H1 (cell line): Measurements from ENCODE around the gene ARMH1. TPM values are rescaled to one million over a fixed set of nuclear protein-coding genes. Genes with fewer than 3 reads are reported as not detected.

Experiments
- CTCF ChIA-PET: fragments of 300-600 bp; sonication (Branson Sonifier 250); formaldehyde crosslinking; loops from one replicate; lab custom pipeline; 2021; ENCODE audit not compliant: partially characterized antibody; lab: Charles Lee
- POLR2A ChIA-PET: fragments of 300-600 bp; sonication (Branson Sonifier 250); formaldehyde crosslinking; loops from one replicate; lab custom pipeline; 2021; ENCODE audit warnings: inconsistent platforms; ENCODE audit not compliant: partially characterized antibody; lab: Charles Lee
- DNase-seq, 2 experiments: peaks; one replicate each; pipeline versions ENCODE4 v3.0.0 to v3.0.0-alpha.2; 2010 to 2022; ENCODE audit warnings: low spot score in 2 of 2, low read depth in 1 of 2, mixed read lengths in 1 of 2
- FAIRE-seq: peaks from 2 replicates; lab custom pipeline; 2011; peaks lifted over from hg19 to GRCh38; lab: Jason Lieb, UNC
- H2AFZ ChIP-seq: 2 replicates; pipeline ENCODE4 v1.8.1; 2012; ENCODE audit warnings: low read length, inconsistent platforms
- H2AK5ac ChIP-seq: 2 replicates; pipeline ENCODE4 v1.6.1; 2013; ENCODE audit warnings: low read depth, low read length
- H2BK120ac ChIP-seq: replicated peaks from 2 replicates; pipeline ENCODE3; 2013; ENCODE audit warnings: low read depth, low read length, inconsistent platforms
- H2BK12ac ChIP-seq: 2 replicates; pipeline ENCODE4 v1.6.1; 2013; ENCODE audit warnings: low read depth, low read length
- H2BK15ac ChIP-seq: 2 replicates; pipeline ENCODE4 v1.6.1; 2013; ENCODE audit warnings: low read length
- H2BK20ac ChIP-seq: 2 replicates; pipeline ENCODE4 v1.6.1; 2013; ENCODE audit warnings: low read length
- H2BK5ac ChIP-seq: 2 replicates; pipeline ENCODE4 v1.6.1; 2013; ENCODE audit warnings: low read depth, low read length
- H3K14ac ChIP-seq: 2 replicates; pipeline ENCODE4 v1.6.1; 2013; ENCODE audit warnings: inconsistent platforms; ENCODE audit not compliant: insufficient read length
- H3K18ac ChIP-seq: 2 replicates; pipeline ENCODE4 v1.6.1; 2013; ENCODE audit warnings: low read length; ENCODE audit errors: extremely low read depth
- H3K23ac ChIP-seq: 2 replicates; pipeline ENCODE4 v1.6.1; 2013; ENCODE audit warnings: inconsistent platforms; ENCODE audit not compliant: insufficient read length
- H3K23me2 ChIP-seq: 2 replicates; pipeline ENCODE4 v1.6.1; 2013; ENCODE audit warnings: low read depth, low read length
- H3K27ac ChIP-seq: 2 replicates; pipeline ENCODE4 v1.6.1; 2011; ENCODE audit warnings: low read depth, low read length, inconsistent platforms
- H3K27me3 ChIP-seq, 4 experiments: replicated peaks in 1 of 4; 1 replicate in 1 of 4; 2 replicates in 3 of 4; pipeline versions ENCODE4 v1.6.1 to v1.8.1; 2011 to 2013; ENCODE audit warnings: low read length in 3 of 4, mild to moderate bottlenecking in 3 of 4, inconsistent platforms in 2 of 4, mixed read lengths in 2 of 4, moderate library complexity in 1 of 4; ENCODE audit not compliant: control insufficient read depth in 3 of 4, insufficient read depth in 3 of 4; ENCODE audit errors: extremely low read depth in 1 of 4
- H3K36me3 ChIP-seq, 4 experiments: 2 replicates each; pipeline versions ENCODE4 v1.6.1 to v1.8.1; 2011 to 2013; ENCODE audit warnings: mild to moderate bottlenecking in 4 of 4, low read length in 3 of 4, moderate library complexity in 2 of 4, control low read depth in 1 of 4, inconsistent platforms in 1 of 4; ENCODE audit not compliant: insufficient read depth in 4 of 4, control insufficient read depth in 2 of 4
- H3K4ac ChIP-seq: replicated peaks from 2 replicates; pipeline ENCODE3; 2013; ENCODE audit warnings: low read length, low read depth, mixed read lengths, inconsistent platforms; ENCODE audit not compliant: insufficient read length
- H3K4me1 ChIP-seq, 4 experiments: replicated peaks in 1 of 4; 1 replicate in 1 of 4; 2 replicates in 3 of 4; pipeline versions ENCODE4 v1.6.1 to v1.8.1; 2011 to 2013; ENCODE audit warnings: low read length in 3 of 4, inconsistent platforms in 2 of 4, mixed read lengths in 1 of 4; ENCODE audit not compliant: insufficient read depth in 4 of 4, control insufficient read depth in 3 of 4
- H3K4me2 ChIP-seq, 2 experiments: 2 replicates each; pipeline versions ENCODE4 v1.6.1 to v1.8.1; 2011 to 2013; ENCODE audit warnings: low read depth in 2 of 2, low read length in 2 of 2, control low read depth in 1 of 2, inconsistent platforms in 1 of 2, mild to moderate bottlenecking in 1 of 2; ENCODE audit not compliant: insufficient read depth in 1 of 2
- H3K4me3 ChIP-seq, 4 experiments: fragments of 200-600, 300-600 bp in 1 of 4; sonication (generic), shearing (Covaris generic), sonication (Bioruptor Twin) in 1 of 4; 2 replicates each; pipeline versions ENCODE4 v1.5.1 to v1.8.1; 2011 to 2016; ENCODE audit warnings: low read length in 4 of 4, low read depth in 3 of 4, control low read depth in 2 of 4, inconsistent platforms in 2 of 4, mild to moderate bottlenecking in 2 of 4, mixed read lengths in 1 of 4, moderate library complexity in 1 of 4; ENCODE audit not compliant: insufficient read depth in 2 of 4; ENCODE audit errors: extremely low read depth in 1 of 4
- H3K56ac ChIP-seq: replicated peaks from 2 replicates; pipeline ENCODE3; 2013; ENCODE audit warnings: low read depth, mild to moderate bottlenecking, mixed read lengths, low read length, inconsistent platforms; ENCODE audit not compliant: insufficient read length
- H3K79me1 ChIP-seq: 2 replicates; pipeline ENCODE4 v1.6.1; 2013; ENCODE audit warnings: low read depth, low read length, control low read depth
- H3K79me2 ChIP-seq, 2 experiments: 2 replicates each; pipeline versions ENCODE4 v1.6.1 to v1.8.1; 2012 to 2013; ENCODE audit warnings: low read length in 2 of 2, mild to moderate bottlenecking in 2 of 2, inconsistent platforms in 1 of 2; ENCODE audit not compliant: insufficient read depth in 2 of 2, control insufficient read depth in 1 of 2
- H3K9ac ChIP-seq, 4 experiments: replicated peaks in 1 of 4; 1 replicate in 1 of 4; 2 replicates in 3 of 4; pipeline versions ENCODE4 v1.6.1 to v1.8.1; 2011 to 2013; ENCODE audit warnings: low read depth in 3 of 4, low read length in 3 of 4, control low read depth in 2 of 4, mild to moderate bottlenecking in 2 of 4, moderate library complexity in 2 of 4, inconsistent platforms in 1 of 4; ENCODE audit errors: extremely low read depth in 1 of 4
- H3K9me3 ChIP-seq, 2 experiments: 2 replicates each; pipeline versions ENCODE4 v1.6.1 to v1.8.1; 2012 to 2013; ENCODE audit warnings: mild to moderate bottlenecking in 2 of 2, moderate library complexity in 2 of 2, control low read depth in 1 of 2, inconsistent platforms in 1 of 2, low read depth in 1 of 2, low read length in 1 of 2, mixed read lengths in 1 of 2; ENCODE audit not compliant: insufficient read depth in 2 of 2
- H4K20me1 ChIP-seq, 2 experiments: replicated peaks in 1 of 2; 2 replicates each; pipeline versions ENCODE3 to v1.8.1; 2011 to 2013; ENCODE audit warnings: inconsistent platforms in 2 of 2, low read length in 2 of 2, mild to moderate bottlenecking in 1 of 2; ENCODE audit not compliant: insufficient read depth in 2 of 2, control insufficient read depth in 1 of 2
- H4K5ac ChIP-seq: 2 replicates; pipeline ENCODE4 v1.6.1; 2013; ENCODE audit warnings: low read length, low read depth, mixed read lengths, inconsistent platforms; ENCODE audit not compliant: insufficient read length
- H4K8ac ChIP-seq: 2 replicates; pipeline ENCODE4 v1.8.0; 2013; ENCODE audit warnings: mild to moderate bottlenecking, moderate library complexity, low read length, inconsistent platforms; ENCODE audit not compliant: insufficient read depth; ENCODE audit errors: extremely low read depth
- H4K91ac ChIP-seq: replicated peaks from 2 replicates; pipeline ENCODE3; 2013; ENCODE audit warnings: low read length, mixed read lengths, inconsistent platforms; ENCODE audit not compliant: insufficient read length
- BRCA1 ChIP-seq: IDR thresholded peaks from 2 replicates; pipeline ENCODE4 v1.6.1; 2012; ENCODE audit warnings: low read depth, low read length, improper control_type of control experiment
- NANOG ChIP-seq: IDR thresholded peaks from 2 replicates; pipeline ENCODE4 v1.6.1; 2011; ENCODE audit warnings: low read length, low read depth, mild to moderate bottlenecking, inconsistent platforms; ENCODE audit not compliant: insufficient read depth, poor library complexity, severe bottlenecking
- WGBS, 2 experiments: shearing (Covaris generic) in 1 of 2; methylation state at CpG; one replicate each; pipeline versions ENCODE4 v1.1.6 to v1.1.7; 2013 to 2015; ENCODE audit warnings: low lambda C conversion rate in 2 of 2, mixed read lengths in 2 of 2, inconsistent platforms in 1 of 2, low coverage in 1 of 2, missing lambda C conversion rate in 1 of 2; ENCODE audit not compliant: insufficient replicate concordance in 2 of 2, insufficient coverage in 1 of 2, insufficient read length in 1 of 2; ENCODE audit errors: extremely low coverage in 1 of 2, missing lambda C conversion rate in 1 of 2; 5-methylcytosine and 5-hydroxymethylcytosine counted together
- polyA plus RNA-seq, 7 experiments: library from polyadenylated mRNA; depleted of rRNA in 3 of 7; stranded (reverse) in 5 of 7; unstranded in 2 of 7; fragments of >200 nt in 5 of 7; fragments of 200-250 nt in 2 of 7; gene quantifications; 1 replicate in 5 of 7; 2 replicates in 1 of 7; 4 replicates in 1 of 7; pipeline versions ENCODE4 v1.2.1 to v1.2.3, GENCODE V29; 2011 to 2013; ENCODE audit warnings: missing spikeins in 2 of 7, mixed read lengths in 2 of 7
- total RNA-seq: library from RNA; stranded (reverse); fragmentation: NEBNext Ultra II Directional; extraction: Animal tissue kit (Norgen Biotek cat#: 25700); gene quantifications from 2 replicates; pipeline ENCODE4 v1.2.1, GENCODE V29; 2021

Gene ARMH1
- total and polyA plus RNA-seq, 2 of the 8 experiments (the other 6 are each of a cell fraction or from before 2014, with no cell fraction given), result 0.82 to 0.85 TPM

DNA sequence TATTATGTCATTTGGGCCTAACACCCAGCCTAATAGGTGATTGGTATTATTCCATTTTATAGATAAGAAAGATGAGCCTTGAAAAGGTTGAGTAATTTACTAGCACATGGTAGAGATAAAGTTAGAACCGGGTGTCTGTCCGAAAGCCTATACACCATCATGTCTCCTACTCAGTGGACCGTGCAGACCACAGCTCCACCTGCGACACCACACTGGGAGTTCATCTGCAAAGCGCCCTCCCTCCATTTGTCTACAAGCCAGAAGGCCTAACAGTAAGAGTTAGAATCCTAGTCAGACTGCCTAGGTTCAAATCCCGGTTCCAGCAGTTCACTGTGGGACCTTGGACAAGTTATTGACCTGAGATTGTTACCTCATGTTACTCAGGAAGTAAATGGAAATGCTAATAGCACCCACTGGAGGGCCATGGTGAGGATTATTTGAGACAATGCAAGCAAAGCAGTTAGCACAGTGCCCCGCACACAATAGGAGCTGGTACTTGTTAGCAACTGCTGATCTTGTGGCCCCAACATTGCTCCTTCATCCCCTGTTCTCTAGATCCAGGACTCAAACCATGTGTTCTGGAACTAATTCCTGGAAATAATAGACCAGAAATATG, 20.5 kb downstream of the ARMH1 start:
- Histone ChIP-seq H4K91ac (no peak overlapping the region), H3K4me1 (no peaks in the 10 kb centered on the region), H3K14ac (no peak overlapping the region), H3K36me3 (no peaks in the 10 kb centered on the region), H2AK5ac (no peak overlapping the region), H2BK120ac (no peak overlapping the region), H3K4me2 (no peak overlapping the region), H3K4me3 (no peak overlapping the region), H3K18ac (no peak overlapping the region), H3K79me2 (no peaks in the 10 kb centered on the region), H3K23ac (no peak overlapping the region), H2BK12ac (no peak overlapping the region), H3K9ac (no peak overlapping the region), H3K23me2 (no peaks in the 10 kb centered on the region), H3K56ac (no peak overlapping the region), H4K8ac (no peak overlapping the region), H2BK20ac (no peak overlapping the region), H3K4ac (no peak overlapping the region), H3K27ac (no peak overlapping the region), H2BK15ac (no peak overlapping the region), H3K27me3 (no peaks in the 10 kb centered on the region), H3K9me3 (no peaks in the 10 kb centered on the region), H4K5ac (no peak overlapping the region), H4K20me1 (no peaks in the 10 kb centered on the region), H2BK5ac (no peak overlapping the region), H3K79me1 (no peaks in the 10 kb centered on the region), H2AFZ (no peak overlapping the region)
- no peak for DNase-seq
- no peak for FAIRE-seq
- WGBS, 2 experiments, result 86% methylated on average over 7 of the region's 7 CpGs; no CpG with 5 or more reads in 1 of the 2 experiments
- ChIA-PET CTCF (interaction anchor here (0.7 to 2.0 kb wide), 4 partner anchors 12 to 557 kb away, joined by 3 to 4 read pairs (median 4); no protein-coding TSS in a partner anchor), POLR2A (interaction anchor here (0.9 to 1.7 kb wide), 3 partner anchors 11 to 27 kb away, joined by 3 to 8 read pairs (median 4); no protein-coding TSS in a partner anchor)
- no peak for TF ChIP-seq BRCA1
- no peak for TF ChIP-seq NANOG
